Fibroblast of gingiva (primary cell): Measurements from ENCODE around the gene KCNAB2.
"Not testable (repeated sequence)": the region's sequence is repeated elsewhere in the genome, so short reads cannot be mapped to it uniquely, and the experiment has no call there.

Source experiments
- DNase-seq: peaks from one replicate; pipeline ENCODE4 v3.0.0-alpha.2; 2011; ENCODE audit warnings: low read depth

KCNAB2 gene

GRCh38 chr1:6054596-6054995 is 8.9 kb downstream of the KCNAB2 start:
- no peak for DNase-seq

DNA sequence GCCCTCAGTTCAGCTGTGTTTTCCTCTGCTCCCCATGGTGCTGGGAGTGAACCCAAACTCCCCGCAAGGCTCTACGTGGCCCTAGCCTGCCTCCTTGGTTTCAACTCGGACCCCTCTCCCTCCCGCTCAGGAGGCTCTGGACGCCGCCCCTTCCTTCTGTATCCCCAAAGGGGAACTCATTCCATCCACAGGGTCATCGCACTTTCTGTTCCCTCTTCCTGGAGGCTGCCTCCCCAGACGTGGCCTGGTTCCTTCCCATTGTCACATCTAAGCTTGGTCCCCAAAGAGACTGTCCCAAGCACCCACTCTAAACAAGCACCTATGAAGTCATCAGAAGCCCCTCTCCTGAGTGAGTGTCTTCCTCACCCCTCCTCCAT is 10.9 kb downstream of the KCNAB2 start:
- DNase-seq = no peak

DNA sequence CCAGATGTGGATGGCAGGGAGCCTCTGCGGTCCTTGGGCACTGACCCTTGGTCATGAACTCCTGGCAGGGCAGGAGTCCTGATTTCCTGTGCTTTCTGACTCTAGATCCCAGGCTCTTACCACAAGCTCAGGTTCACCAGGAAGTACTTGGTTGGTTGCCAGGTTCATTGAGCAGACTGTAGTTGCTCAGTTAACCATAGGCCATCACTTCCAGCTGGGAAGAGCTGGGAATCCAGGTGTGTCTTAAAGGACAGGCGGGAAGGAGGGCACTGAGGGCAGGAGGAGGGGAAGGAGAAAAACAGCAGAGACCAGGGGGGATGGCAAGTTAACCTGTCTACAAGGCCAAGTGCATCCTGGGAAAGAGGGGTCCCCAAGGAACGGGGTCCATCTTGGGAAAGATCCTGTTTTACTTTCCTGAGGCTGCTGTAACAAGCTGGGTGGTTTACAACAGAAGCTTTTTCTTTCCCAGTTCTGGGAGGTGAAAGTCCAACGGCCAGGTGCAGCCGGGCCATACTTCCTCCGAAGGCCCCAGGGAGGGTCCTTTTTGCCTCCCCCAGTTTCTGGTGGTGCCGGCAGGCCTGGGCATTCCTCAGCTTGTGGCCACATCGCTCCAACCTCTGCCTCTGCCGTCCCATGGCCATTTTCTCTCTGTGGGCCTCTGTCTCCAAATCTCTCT is 11.6 kb downstream of the KCNAB2 start:
- no peak for DNase-seq

DNA sequence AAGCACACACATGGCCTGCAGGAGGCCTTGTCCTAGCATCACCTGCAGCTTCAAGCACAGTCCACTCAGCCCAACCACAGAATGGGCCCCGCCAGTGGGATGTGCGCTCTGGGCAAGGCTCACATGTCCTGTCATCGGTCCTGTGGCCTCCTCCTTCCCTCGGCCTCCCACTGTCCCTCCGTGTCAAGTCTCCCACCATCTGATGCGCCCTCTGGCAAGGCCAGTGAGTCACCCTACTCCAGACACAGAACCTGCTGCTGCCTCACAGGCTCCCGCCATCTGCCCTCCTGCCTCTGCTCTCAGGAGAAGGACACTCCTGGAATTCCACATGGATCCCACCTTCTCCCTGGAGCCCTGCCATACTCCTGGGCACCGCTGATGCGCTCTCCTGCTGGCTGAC is 14.2 kb downstream of the KCNAB2 start:
- DNase-seq = no peak

DNA sequence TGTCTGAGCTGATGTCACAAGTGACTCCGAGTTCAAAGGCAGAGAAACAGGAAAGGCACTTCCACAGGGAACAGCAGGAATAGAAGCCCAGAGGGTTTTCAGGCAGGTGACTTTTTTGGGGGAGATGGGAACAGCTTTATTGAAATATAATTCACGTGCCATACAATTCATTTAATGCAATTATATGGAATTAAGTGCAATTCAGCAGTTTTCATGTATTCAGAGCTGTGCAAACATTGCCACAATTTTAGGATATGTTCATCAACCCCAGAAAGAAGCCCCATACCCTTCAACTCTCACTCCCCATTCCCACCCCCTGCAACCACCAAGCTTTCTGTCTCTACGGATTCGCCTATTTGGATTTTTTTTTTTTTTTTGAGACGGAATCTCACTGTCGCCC is 17.0 kb downstream of the KCNAB2 start:
- DNase-seq = no peak

- DNase-seq = not testable (repeated sequence)
Measured at GRCh38 chr1:6063532-6064053, 17.9 kb downstream of the KCNAB2 start.

GRCh38 chr1:6065093-6065858 is 19.6 kb downstream of the KCNAB2 start:
- DNase-seq = no peak

DNA sequence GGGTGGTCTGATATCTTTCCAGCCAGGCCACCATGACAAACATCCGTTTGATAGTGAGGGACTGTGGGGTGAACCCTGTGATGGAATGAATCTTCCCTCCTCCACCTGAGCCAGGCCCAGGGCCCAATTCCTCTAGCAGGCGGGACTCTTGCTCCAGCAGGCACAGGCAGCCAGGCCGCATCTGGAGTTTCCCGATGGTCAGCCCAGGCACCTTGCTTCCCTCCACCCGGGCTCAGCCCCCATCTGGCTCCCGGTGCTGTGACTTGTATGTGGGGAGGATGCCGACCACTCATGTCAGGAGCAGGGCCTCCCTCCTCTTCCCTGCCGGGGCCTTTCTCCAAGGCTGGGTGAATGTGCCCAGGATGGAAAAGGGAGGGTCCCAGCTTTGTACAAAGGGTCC is 21.0 kb downstream of the KCNAB2 start:
- no peak for DNase-seq

GRCh38 chr1:6068073-6068472 is 22.4 kb downstream of the KCNAB2 start:
- DNase-seq = no peak

DNA sequence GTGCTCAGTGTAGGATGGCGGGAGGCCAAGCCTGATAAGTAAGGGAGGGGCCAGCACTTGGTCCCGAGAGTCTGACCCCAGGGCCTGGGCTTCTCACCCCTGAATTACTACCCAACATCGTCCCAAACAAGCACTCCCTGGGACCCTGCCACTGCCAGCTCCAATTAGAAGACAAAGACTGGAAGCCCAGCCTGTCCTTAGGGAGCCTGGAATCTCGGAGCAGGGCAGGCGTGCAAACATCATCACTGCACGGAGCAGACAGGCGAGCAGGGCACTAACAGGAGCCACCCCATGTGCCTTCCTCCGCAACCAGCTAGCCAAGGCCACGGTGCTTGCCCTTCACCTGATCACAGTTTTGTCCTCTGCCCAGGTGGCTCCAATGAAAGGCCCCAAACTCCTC is 23.2 kb downstream of the KCNAB2 start:
- DNase-seq = no peak

GRCh38 chr1:6069573-6069972 is 23.9 kb downstream of the KCNAB2 start:
- DNase-seq = no peak

DNA sequence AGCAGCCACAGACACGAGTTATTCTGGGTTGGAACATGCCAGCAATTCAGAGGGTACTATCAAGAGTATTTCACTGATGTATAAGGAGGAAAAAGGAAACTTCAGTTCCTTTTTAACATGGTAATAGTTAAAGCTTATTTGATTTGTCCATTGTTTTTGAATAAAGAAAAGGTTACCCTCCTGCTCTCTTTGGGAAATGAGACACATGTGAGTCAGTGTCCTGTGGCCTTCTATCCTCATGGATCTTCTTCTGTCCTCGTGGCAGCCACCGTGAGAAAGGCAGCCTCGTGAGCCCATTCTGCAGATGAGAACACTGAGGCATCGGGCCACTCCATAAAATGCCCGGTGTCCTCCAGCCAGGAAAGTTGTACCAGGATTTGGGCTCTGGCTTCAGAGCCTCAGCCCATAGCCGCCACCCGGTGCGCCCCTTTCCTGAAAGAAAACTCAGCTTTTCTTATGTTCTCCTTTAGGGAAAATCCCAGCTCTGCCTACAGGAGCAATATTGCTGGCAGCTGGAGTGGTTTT is 24.8 kb downstream of the KCNAB2 start:
- no peak for DNase-seq

DNA sequence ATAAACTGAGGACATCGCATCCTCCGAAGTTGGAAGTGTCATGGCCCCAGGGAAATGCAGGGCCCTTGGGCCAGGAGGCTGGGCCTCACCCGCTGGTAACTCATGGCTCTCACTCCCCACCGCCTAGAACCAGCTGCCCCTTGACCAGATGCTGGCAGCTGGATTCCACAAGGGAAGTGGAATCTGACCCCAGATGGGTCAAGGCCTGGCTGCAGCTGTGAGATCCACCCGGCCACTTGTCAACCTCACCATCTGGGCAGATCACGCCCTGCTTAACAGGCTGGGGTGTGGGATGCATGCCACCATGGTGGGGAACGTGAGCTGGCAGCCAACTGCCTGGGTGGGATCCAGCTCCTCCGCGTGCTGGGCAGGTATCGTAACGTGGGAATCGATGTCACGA is 25.5 kb downstream of the KCNAB2 start:
- no peak for DNase-seq

- DNase-seq = no peak
Measured at GRCh38 chr1:6072774-6073479, 27.2 kb downstream of the KCNAB2 start.

DNA sequence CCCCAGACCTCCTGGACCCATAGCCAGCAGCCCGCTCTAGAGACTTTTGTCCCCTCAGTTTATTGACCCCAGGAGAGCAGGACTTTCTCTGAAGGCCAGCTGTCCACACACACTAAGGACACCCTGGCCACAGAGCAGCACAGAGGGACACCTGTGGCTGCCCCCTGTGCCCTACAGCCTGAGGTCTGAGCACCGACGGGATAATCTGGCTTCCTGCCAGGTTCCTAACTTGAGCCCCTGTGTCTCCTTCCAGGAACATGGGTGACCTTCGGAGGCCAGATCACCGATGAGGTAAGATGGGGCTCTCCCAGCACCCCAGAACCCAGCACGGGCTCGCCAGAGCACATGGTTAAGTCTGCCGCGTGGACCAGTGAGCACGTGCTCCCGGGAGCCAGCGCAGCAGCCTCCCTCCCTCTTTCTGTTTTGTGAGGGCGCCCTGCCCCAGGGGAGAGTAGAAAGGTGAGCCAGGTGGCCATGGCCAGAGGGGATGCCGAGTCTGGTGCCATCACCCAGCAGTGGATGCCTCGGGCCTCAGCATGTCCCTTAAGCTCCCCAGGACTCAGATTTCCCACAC is 27.9 kb downstream of the KCNAB2 start:
- no peak for DNase-seq

DNA sequence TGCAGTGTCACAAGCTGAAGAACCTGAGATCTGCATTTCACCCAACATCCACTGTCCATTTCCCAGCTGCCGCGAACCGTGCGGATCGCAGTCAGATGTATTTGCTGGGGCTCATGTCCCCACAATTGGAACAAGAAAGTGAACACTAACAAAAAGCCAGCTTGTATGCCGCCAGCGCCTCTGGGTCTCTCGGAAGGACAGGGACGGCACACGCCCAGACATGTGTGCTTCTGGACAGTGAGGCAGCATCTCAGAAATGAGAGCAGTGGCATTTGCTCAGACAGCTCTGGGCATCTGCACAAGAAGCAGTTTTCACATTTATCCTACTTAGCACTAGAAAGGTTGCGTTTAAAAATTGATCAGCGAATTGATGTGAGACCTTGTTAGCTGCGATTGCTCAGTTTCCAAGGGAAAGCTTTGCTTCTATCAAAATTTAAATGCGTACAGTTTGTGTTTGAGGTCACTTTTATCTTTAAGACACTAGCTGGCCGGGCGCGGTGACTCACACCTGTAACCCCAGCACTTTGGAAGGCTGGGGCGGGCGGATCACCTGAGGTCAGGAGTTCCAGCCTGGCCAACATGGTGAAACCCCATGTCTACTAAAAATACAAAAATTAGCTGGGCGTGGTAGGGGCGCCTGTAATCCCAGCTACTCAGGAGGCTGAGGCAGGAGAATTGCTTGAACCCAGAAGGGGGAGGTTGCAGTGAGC is 28.7 kb downstream of the KCNAB2 start:
- DNase-seq = no peak

DNA sequence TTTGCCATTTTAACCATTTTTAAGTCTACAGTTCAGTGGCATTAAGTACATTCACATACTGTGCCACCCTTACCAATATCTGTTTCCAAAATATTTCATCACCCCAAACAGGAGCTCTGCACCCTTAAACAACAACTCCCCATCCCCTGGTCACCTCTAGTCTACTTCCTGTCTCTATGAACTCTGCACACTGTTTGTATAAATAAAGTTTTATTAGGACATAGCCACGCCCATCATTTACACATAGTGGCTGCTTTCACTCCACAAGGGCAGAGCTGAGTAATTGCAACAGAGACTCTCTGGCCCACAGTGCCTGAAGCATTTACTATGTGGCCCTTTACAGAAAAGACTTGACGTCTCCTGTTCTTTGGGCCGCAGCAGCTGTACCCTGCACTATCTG is 30.1 kb downstream of the KCNAB2 start:
- DNase-seq = no peak

DNA sequence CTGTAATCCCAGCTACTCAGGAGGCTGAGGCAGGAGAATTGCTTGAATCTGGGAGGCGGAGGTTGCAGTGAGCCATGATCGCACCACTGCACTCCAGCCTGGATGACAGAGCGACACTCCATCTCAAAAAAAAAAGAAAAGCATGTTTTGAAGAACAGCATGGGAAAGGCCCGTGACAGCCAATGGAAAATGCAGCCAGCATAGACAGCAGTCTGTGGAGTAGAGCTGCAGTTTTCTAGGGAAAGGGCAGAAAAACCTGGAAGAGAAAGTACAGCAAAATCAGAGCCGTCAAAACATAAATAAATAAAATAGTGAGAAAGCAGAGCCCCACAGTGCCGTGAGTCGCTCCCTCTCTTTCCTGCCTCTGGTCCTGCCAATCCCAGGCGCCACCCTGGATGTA is 31.4 kb downstream of the KCNAB2 start:
- not testable (repeated sequence) for DNase-seq

- DNase-seq = no peak
Measured at GRCh38 chr1:6077506-6077905, 31.8 kb downstream of the KCNAB2 start.

DNA sequence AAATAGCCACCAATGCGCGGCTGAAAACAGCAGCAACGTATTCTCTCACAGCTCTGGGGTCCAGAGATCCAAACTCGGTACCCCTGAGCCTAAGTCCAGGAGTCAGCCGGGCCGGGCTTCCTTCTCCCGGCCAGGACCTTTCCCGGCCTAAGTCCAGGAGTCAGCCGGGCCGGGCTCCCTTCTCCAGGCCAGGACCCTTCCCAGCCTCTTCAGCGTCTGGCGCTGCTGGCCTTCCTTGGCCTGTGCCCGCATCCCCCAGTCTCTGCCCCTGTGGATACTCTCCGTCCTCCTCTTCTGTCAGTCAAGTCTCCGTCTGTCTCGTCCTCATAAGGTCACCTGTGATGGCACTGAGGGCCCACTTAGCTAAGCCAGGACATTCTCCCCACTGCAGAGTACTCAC is 32.2 kb downstream of the KCNAB2 start:
- DNase-seq = no peak

DNA sequence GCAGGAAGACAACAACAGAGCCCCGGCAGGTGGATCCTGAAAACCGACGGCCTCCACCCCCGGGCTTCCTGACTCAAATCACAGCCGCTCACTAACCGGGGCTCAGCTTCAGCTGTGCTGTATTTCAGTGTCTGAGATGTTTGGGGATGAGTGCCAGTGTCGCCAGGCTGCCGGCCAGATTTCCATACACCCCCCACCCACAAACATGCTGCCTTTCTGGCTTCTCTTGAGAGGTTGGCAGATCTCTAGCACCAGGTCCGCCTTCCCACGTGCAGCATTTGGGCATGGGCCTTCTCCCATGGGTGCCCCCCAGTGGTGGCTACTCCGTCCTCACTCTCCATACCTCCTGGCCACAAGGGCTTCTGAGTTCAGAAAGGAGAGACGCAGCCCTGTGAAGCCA is 34.8 kb downstream of the KCNAB2 start:
- no peak for DNase-seq

DNA sequence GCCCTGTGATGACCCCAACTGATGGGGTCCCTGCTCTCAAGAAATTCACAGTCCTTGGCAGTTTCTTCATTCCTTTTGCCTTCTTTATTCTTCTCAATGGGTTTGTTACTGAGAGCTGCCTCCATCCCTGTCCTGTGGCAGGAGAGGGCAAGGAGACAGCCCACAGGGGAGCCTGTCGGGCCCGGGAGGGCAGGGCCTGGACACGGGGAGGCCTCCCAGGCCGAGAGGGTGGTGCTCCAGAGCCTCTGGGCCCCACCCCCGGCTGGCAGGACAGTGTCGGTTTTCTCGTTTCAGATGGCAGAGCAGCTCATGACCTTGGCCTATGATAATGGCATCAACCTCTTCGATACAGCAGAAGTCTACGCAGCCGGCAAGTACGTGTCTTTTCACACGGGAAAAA is 36.2 kb downstream of the KCNAB2 start:
- no peak for DNase-seq
